Thymus (tissue), 11 donors: ENCODE data around the gene MTMR11. TPM values are rescaled to one million over a fixed set of nuclear protein-coding genes. Genes with fewer than 3 reads are reported as not detected.

Experiments
- DNase-seq, 9 donors: peaks; one replicate each; pipeline ENCODE4 v3.0.0-alpha.2; 2013; ENCODE audit warnings: low spot score in 9 of 9, low read depth in 6 of 9, missing footprints in 1 of 9
- H3K27ac ChIP-seq, 2 donors: one replicate each; pipeline ENCODE4 v1.5.1; 2013; ENCODE audit warnings: control low read depth in 1 of 2, low read depth in 1 of 2, low read length in 1 of 2, mild to moderate bottlenecking in 1 of 2, moderate library complexity in 1 of 2
- H3K27me3 ChIP-seq, 2 donors: one replicate each; pipeline ENCODE4 v1.5.1; 2013; ENCODE audit warnings: low read length in 1 of 2; ENCODE audit not compliant: control insufficient read depth in 2 of 2, insufficient read depth in 1 of 2
- H3K36me3 ChIP-seq, 2 donors: one replicate each; pipeline ENCODE4 v1.5.1; 2013; ENCODE audit warnings: low read length in 1 of 2, mild to moderate bottlenecking in 1 of 2, moderate library complexity in 1 of 2; ENCODE audit not compliant: control insufficient read depth in 2 of 2, insufficient read depth in 2 of 2
- H3K4me1 ChIP-seq, 2 donors: one replicate each; pipeline ENCODE4 v1.5.1; 2013; ENCODE audit warnings: low read length in 2 of 2; ENCODE audit not compliant: control insufficient read depth in 2 of 2, insufficient read depth in 2 of 2
- H3K4me3 ChIP-seq, 2 donors: one replicate each; pipeline ENCODE4 v1.5.1; 2013; ENCODE audit warnings: low read length in 2 of 2, control low read depth in 1 of 2, mild to moderate bottlenecking in 1 of 2
- H3K9me3 ChIP-seq, 2 donors: one replicate each; pipeline ENCODE4 v1.5.1; 2013; ENCODE audit warnings: low read length in 1 of 2, mild to moderate bottlenecking in 1 of 2; ENCODE audit not compliant: control insufficient read depth in 2 of 2, insufficient read depth in 1 of 2
- WGBS: extraction: QIAGEN DNeasy Blood & Tissue Kit; methylation state at CpG from one replicate; pipeline ENCODE4 v1.1.7; 2013; 5-methylcytosine and 5-hydroxymethylcytosine counted together
- polyA plus RNA-seq: library from polyadenylated mRNA; stranded (reverse); fragments of 200-250 nt; gene quantifications from one replicate; pipeline ENCODE4 v1.2.3, GENCODE V29; 2013
- total RNA-seq: library from RNA; stranded (reverse); fragments of 120-200 nt; gene quantifications from one replicate; pipeline ENCODE4 v1.2.4, GENCODE V29; 2013
- donor health status: healthy.

MTMR11 gene
- total and polyA plus RNA-seq, 2 donors: 0.90 to 2.7 TPM

DNA sequence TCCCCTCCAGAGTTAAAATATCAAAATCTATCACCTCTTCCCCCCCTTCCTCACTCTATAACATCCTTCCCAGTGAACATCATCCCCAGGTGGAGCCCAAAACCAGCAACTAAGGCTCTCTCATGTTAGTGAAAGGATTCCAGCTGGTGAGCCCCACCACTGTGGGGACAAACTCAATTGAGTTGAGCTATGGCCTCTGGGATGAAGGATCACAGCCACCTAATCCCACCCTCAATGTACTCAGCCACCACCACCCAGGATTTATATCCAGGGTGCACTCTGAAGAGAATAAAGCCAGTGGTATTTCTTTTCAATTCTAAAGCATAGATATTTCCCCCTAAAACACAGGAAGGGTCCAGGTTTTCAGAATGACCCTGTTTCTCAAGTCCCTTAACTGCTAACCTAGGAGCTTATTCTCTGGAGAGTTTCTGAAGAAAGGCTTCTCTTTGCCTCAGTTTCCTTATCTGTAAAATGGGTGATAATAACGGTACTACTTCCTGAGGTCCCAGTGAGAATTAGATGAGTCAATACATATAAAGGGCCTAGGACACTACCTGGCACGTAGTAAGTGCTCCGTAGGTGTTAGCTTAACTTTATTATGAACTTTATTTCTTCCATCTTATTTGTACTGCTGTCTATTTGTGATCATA, 53.0 kb downstream of the MTMR11 start:
- no peaks in the 10 kb centered on the region for H3K27me3 ChIP-seq
- no peaks in the 10 kb centered on the region for H3K36me3 ChIP-seq
- DNase-seq: no peak
- no peaks in the 10 kb centered on the region for H3K9me3 ChIP-seq
- whole genome bisulfite sequencing: 96% methylated on average over 3 of the region's 3 CpGs
- H3K4me1 ChIP-seq: peaks cover 22 to 44% of the 10 kb centered on the region in 2 donors
- H3K27ac ChIP-seq: peak overlapping the region in 1 of 2 donors; percentile 96
- H3K4me3 ChIP-seq: peak overlapping the region; percentile 65 to 71

GRCh38 chr1:149881876-149882275, 54.8 kb downstream of the MTMR11 start:
- peaks cover 21 to 36% of the 10 kb centered on the region in 2 donors for H3K4me1 ChIP-seq
- no peak overlapping the region for H3K27ac ChIP-seq
- DNase-seq: no peak
- H3K27me3 ChIP-seq: no peaks in the 10 kb centered on the region
- H3K36me3 ChIP-seq: no peaks in the 10 kb centered on the region
- no peak overlapping the region for H3K4me3 ChIP-seq
- WGBS: 97% methylated on average over 1 of the region's 1 CpG
- no peaks in the 10 kb centered on the region for H3K9me3 ChIP-seq

- H3K4me3 ChIP-seq: no peak overlapping the region
- H3K27me3 ChIP-seq: no peaks in the 10 kb centered on the region
- H3K36me3 ChIP-seq: no peaks in the 10 kb centered on the region
- H3K27ac ChIP-seq: peak overlapping the region; percentile 83 to 86
- peak in 4 of 9 donors; percentile 38 to 80 (median 50) for DNase-seq
- 96% methylated on average over 1 of the region's 1 CpG for WGBS
- no peaks in the 10 kb centered on the region for H3K9me3 ChIP-seq
- peaks cover 20 to 28% of the 10 kb centered on the region in 2 donors for H3K4me1 ChIP-seq
Measured at GRCh38 chr1:149879556-149879955, 57.1 kb downstream of the MTMR11 start.

Other genes starting within 250 kb of the MTMR11 start
- gene FCGR1A, start 154.2 kb downstream of the MTMR11 start, total RNA-seq: 2.7 TPM
- gene FCGR1A, start 154.2 kb downstream of the MTMR11 start, polyA plus RNA-seq: 27.7 TPM
- gene BOLA1, start 37.3 kb downstream of the MTMR11 start, total RNA-seq: 33.3 TPM
- 44.7 TPM for gene BOLA1, start 37.3 kb downstream of the MTMR11 start, polyA plus RNA-seq
- 1.8 TPM for gene SV2A, start 19.0 kb downstream of the MTMR11 start, total RNA-seq
- gene SV2A, start 19.0 kb downstream of the MTMR11 start, polyA plus RNA-seq: 2.0 TPM
- gene SF3B4, start 9.1 kb downstream of the MTMR11 start, total RNA-seq: 8.3 TPM
- gene SF3B4, start 9.1 kb downstream of the MTMR11 start, polyA plus RNA-seq: 28.6 TPM
- 1.8 TPM for gene OTUD7B, start 73.8 kb upstream of the MTMR11 start, total RNA-seq
- gene OTUD7B, start 73.8 kb upstream of the MTMR11 start, polyA plus RNA-seq: 2.8 TPM
- gene VPS45, start 130.9 kb upstream of the MTMR11 start, total RNA-seq: 36.7 TPM
- gene VPS45, start 130.9 kb upstream of the MTMR11 start, polyA plus RNA-seq: 26.1 TPM
- gene PLEKHO1, start 213.0 kb upstream of the MTMR11 start, total RNA-seq: 74.8 TPM
- 119 TPM for gene PLEKHO1, start 213.0 kb upstream of the MTMR11 start, polyA plus RNA-seq